Measurements from ENCODE around the gene POMP.

- no peak for TF ChIP-seq YY1 (IDR thresholded peaks at IDR 0.05; ENCODE audit: insufficient read depth, insufficient read length)
- TF ChIP-seq SUZ12 (IDR thresholded peaks at IDR 0.05; ENCODE audit: extremely low read depth, insufficient read depth, insufficient read length), result no peak
Observed at GRCh38 chr13:28704919-28705318, 46.0 kb downstream of the POMP start.
